Stimulated activated naive B cell treated with anti-CD40 and anti-IgM and Interleukin-4, amounts not matched to agents 10 μg/mL and 1 μg/mL and 100 μg/mL, for 72 hours (primary cell): Measurements from ENCODE around the gene RPS6KA1.
"Not testable (repeated sequence)": the region's sequence is repeated elsewhere in the genome, so short reads cannot be mapped to it uniquely, and the experiment has no call there.

Experiments
- ATAC-seq, 2 donors: fragments of 150-1000 bp; cut with Tn5 transposase; replicated peaks; 2 replicates each; pipeline ENCODE4 v1.10.0; 2021; ENCODE audit warnings: moderate library complexity in 1 of 2
- DNase-seq: peaks from one replicate; pipeline ENCODE4 v3.0.0; 2021
- H3K27ac Mint-ChIP-seq: one replicate; pipeline ENCODE4 v1.8.0; 2022; ENCODE audit warnings: mild to moderate bottlenecking, mixed read lengths
- H3K27me3 Mint-ChIP-seq, 2 donors: one replicate each; pipeline ENCODE4 v1.8.0; 2022; ENCODE audit warnings: mixed read lengths in 2 of 2
- H3K36me3 Mint-ChIP-seq, 2 donors: one replicate each; pipeline ENCODE4 v1.8.0; 2022; ENCODE audit warnings: mixed read lengths in 2 of 2, mild to moderate bottlenecking in 1 of 2
- H3K4me1 Mint-ChIP-seq, 2 donors: one replicate each; pipeline ENCODE4 v1.8.0; 2022; ENCODE audit warnings: mixed read lengths in 2 of 2, mild to moderate bottlenecking in 1 of 2
- H3K4me3 Mint-ChIP-seq, 2 donors: one replicate each; pipeline ENCODE4 v1.8.0; 2022; ENCODE audit warnings: mild to moderate bottlenecking in 2 of 2, mixed read lengths in 2 of 2, moderate library complexity in 1 of 2
- H3K9me3 Mint-ChIP-seq, 2 donors: one replicate each; pipeline ENCODE4 v1.8.0; 2022; ENCODE audit warnings: mixed read lengths in 2 of 2, mild to moderate bottlenecking in 1 of 2

Gene RPS6KA1

GRCh38 chr1:26580116-26580515, 50.6 kb downstream of the RPS6KA1 start:
- DNase-seq: no peak
- H3K36me3 Mint-ChIP-seq: peaks cover 13 to 22% of the 10 kb centered on the region in 2 donors
- H3K9me3 Mint-ChIP-seq: no peaks in the 10 kb centered on the region
- no peak for ATAC-seq
- no peak overlapping the region for H3K4me3 Mint-ChIP-seq
- no peaks in the 10 kb centered on the region for H3K27me3 Mint-ChIP-seq
- H3K4me1 Mint-ChIP-seq: peaks cover 47 to 69% of the 10 kb centered on the region in 2 donors
- H3K27ac Mint-ChIP-seq: peak overlapping the region; percentile 96

GRCh38 chr1:26581287-26581651, 51.7 kb downstream of the RPS6KA1 start:
- Mint-ChIP-seq H3K36me3 (peaks cover 2 to 13% of the 10 kb centered on the region in 2 donors), H3K4me3 (peak overlapping the region; percentile 38 to 49), H3K27ac (peak overlapping the region; percentile 96), H3K4me1 (peaks cover 42 to 60% of the 10 kb centered on the region in 2 donors), H3K27me3 (no peaks in the 10 kb centered on the region), H3K9me3 (no peaks in the 10 kb centered on the region)
- ATAC-seq (peak; percentile 18 to 20), DNase-seq (no peak)

DNA sequence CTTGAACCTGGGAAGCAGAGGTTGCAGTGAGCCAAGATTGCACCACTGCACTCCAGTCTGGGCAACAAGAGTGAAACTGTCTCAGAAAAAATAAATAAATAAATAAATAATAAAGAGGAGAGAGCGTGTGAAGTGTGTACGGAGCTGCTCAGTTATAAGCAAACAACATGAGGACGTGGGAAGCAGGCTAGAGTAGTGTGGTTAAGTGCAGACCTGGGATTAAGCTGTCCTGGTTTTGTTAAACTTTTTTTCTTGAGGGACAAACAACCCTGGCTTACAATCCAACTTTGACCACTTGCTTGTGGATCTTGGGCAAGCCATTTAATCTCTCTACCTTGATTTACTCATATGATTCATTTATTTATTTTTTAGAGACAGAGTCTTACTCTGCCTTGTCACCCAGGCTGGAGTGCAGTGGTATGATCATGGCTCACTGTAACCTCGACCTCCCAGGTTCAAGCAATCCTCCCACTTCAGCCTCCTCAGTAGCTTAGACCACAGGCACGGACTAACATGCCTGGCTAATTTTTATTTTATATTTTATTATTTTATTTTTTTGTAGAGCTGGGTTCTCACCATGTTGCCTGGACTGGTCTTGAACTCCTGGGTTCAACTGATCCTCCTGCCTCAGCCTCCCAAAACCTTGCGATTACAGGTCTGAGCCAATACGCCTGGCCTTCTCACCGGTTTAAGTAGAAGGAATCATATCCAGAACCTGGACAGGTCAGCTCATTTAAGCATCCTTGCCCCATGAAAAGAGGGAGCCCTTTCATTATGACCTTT, 52.7 kb downstream of the RPS6KA1 start:
- Mint-ChIP-seq H3K4me3 (peak overlapping the region in 1 of 2 donors; percentile 47), H3K36me3 (peaks cover 0 to 12% of the 10 kb centered on the region in 2 donors), H3K9me3 (no peaks in the 10 kb centered on the region), H3K27ac (peak overlapping the region; percentile 95), H3K27me3 (no peaks in the 10 kb centered on the region), H3K4me1 (peaks cover 39 to 58% of the 10 kb centered on the region in 2 donors)
- no peak for DNase-seq
- ATAC-seq: peak in 1 of 2 donors; percentile 5

DNA sequence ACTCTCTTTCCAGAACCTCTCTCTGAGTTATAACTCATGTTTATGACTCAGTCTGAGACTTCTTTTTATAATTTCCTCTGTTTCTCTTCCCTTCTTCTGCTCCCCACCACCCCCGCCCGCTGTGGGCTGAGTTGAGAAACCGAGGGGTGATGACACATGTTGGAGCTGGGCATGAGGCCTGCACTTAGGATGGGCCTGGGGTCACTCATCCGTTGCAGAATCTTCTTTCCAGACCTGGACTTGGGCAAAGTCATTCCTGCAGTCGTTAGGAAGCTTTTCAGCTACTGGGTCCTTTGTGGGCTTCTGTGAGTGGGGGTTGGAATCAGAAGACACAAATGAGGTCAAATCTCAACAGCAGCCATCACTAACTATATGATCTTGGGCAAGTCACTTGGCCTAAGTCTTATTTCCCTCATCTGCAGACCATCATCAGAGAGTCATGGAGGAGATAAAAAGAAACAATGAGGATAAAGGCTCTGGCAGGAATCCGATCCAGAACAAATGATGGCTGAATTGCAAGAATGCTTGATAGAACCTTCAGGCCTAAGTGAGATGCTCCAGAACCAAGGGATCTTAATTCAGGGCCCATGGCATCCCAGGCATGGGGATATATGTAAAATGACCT, 53.4 kb downstream of the RPS6KA1 start:
- H3K4me3 Mint-ChIP-seq: peak overlapping the region in 1 of 2 donors; percentile 47
- H3K27me3 Mint-ChIP-seq: no peaks in the 10 kb centered on the region
- DNase-seq (peak; percentile 59), ATAC-seq (peak; percentile 69 to 80)
- H3K27ac Mint-ChIP-seq: peak overlapping the region; percentile 95
- no peaks in the 10 kb centered on the region for H3K9me3 Mint-ChIP-seq
- peaks cover 0 to 7% of the 10 kb centered on the region in 2 donors for H3K36me3 Mint-ChIP-seq
- peaks cover 34 to 53% of the 10 kb centered on the region in 2 donors for H3K4me1 Mint-ChIP-seq

DNA sequence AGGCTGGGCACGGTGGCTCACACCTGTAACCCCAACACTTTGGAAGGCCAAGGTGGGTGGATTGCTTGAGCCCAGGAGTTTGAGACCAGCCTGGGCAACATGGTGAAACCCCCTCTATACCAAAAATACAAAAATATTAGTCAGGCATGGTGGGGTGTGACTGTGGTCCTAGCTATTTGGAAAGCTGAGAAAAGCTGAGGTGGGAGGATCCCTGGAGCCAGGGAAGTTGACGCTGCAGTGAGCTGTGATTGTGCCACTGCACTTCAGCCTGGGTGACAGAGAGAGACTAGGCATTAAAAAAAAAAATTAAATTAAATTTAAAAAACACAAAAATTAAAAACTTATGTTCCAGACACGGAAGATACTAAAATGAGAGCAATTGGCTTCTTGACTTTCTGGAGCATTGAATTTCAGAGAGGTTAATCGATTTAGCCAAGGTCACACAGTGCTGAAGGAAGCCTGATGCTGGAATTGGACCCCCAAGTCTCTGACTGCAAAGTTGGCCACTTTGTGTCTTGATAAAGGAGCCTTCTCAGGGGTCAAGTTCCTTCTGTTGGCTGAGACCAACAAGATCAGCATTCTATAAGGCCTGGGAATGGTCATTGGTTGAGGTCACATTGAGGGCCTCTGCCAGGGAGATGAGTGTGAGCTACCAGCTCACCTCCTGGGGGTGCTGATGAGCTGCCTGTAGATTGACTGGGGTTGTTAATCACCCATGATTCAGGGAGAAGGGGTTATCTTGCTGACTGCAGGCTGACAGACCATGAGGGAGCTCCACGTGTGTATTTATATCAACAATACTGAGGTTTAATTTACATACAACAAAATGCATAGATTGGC, 54.3 kb downstream of the RPS6KA1 start:
- Mint-ChIP-seq H3K9me3 (no peaks in the 10 kb centered on the region), H3K4me1 (peaks cover 31 to 44% of the 10 kb centered on the region in 2 donors), H3K36me3 (peaks cover 0 to 2% of the 10 kb centered on the region in 2 donors), H3K27ac (peak overlapping the region; percentile 95), H3K4me3 (no peak overlapping the region), H3K27me3 (no peaks in the 10 kb centered on the region)
- DNase-seq (no peak), ATAC-seq (no peak)

- not testable (repeated sequence) for H3K4me3 Mint-ChIP-seq, H3K27ac Mint-ChIP-seq, DNase-seq, ATAC-seq, H3K27me3 Mint-ChIP-seq, H3K36me3 Mint-ChIP-seq, H3K9me3 Mint-ChIP-seq
- peaks cover 27 to 38% of the 10 kb centered on the region in 2 donors for H3K4me1 Mint-ChIP-seq
Observed at GRCh38 chr1:26584588-26584987, 55.0 kb downstream of the RPS6KA1 start.

GRCh38 chr1:26585471-26585870, 55.9 kb downstream of the RPS6KA1 start:
- Mint-ChIP-seq H3K36me3 (peaks cover 0 to 2% of the 10 kb centered on the region in 2 donors), H3K4me3 (no peak overlapping the region), H3K27me3 (no peaks in the 10 kb centered on the region), H3K27ac (no peak overlapping the region), H3K4me1 (peaks cover 21 to 32% of the 10 kb centered on the region in 2 donors), H3K9me3 (no peaks in the 10 kb centered on the region)
- ATAC-seq: no peak
- DNase-seq: no peak

DNA sequence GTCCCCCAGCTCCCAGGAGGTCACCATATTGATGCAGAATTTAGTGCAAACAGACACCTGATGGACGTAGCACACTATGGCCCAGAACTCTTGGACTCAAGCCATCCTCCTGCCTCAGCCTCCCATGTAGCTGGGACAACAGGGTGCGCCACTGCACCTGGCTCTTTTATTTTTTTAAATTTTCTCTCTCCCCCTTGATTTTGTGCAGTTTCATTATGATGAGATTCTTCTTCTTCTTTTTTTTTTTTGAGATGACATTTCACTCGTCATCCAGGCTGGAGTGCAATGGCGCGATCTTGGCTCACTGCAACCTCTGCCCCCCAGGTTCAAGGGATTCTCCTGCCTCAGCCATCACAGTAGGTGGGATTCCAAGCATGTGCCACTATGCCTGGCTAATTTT, 63.8 kb downstream of the RPS6KA1 start:
- no peaks in the 10 kb centered on the region for H3K27me3 Mint-ChIP-seq
- DNase-seq (no peak), ATAC-seq (peak; percentile 46 to 51)
- no peak overlapping the region for H3K4me3 Mint-ChIP-seq
- no peaks in the 10 kb centered on the region for H3K36me3 Mint-ChIP-seq
- H3K4me1 Mint-ChIP-seq: peaks cover 5 to 12% of the 10 kb centered on the region in 2 donors
- H3K27ac Mint-ChIP-seq: peak overlapping the region; percentile 7
- no peaks in the 10 kb centered on the region for H3K9me3 Mint-ChIP-seq

GRCh38 chr1:26594593-26594992, 65.0 kb downstream of the RPS6KA1 start:
- not testable (repeated sequence) for H3K36me3 Mint-ChIP-seq, H3K4me3 Mint-ChIP-seq, H3K9me3 Mint-ChIP-seq, DNase-seq, ATAC-seq, H3K27me3 Mint-ChIP-seq, H3K27ac Mint-ChIP-seq
- peaks cover 5 to 12% of the 10 kb centered on the region in 2 donors for H3K4me1 Mint-ChIP-seq

DNA sequence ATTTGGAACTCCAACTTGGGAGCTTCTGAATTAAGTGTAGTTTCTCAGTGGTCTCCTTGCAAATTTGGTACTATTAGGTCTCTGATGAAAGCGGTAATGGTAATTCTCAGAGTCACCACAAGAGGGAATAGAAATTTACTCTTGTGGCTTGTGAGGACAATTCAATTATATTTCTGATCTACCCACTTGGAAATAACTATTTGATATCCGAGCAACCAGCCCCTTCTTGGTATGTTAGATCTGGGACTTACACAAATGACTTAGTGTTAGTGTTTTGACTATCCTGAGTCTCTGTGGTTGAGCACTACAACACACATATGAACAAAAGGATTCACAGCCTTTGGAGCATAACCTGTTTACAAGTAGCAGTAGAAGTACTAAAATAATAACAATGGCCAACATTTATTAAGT, 68.1 kb downstream of the RPS6KA1 start:
- Mint-ChIP-seq H3K27ac (no peak overlapping the region), H3K27me3 (no peaks in the 10 kb centered on the region), H3K4me1 (peaks cover 5 to 16% of the 10 kb centered on the region in 2 donors), H3K36me3 (no peaks in the 10 kb centered on the region), H3K9me3 (no peaks in the 10 kb centered on the region), H3K4me3 (no peak overlapping the region)
- DNase-seq (no peak), ATAC-seq (peak; percentile 69 to 71)

DNA sequence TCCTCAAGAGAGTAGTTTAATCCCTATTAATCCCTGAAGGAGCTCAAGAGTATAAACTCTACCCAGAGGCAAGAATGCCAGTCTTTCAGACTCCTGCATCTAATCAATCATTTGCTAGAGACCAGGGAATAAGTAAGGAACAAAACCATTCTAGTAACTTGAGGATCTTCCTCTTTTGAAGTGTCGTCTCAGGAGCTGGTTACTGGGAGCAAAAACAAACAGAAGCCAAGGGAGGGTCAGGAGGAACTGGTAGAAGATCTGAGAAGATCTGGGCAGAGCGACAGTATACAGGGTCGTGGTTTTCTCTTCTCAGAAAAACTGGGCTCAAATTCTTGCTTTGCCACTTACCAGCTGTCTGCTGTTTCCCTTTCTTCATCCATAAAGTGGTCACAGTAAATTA, 69.3 kb downstream of the RPS6KA1 start:
- Mint-ChIP-seq H3K27me3 (no peaks in the 10 kb centered on the region), H3K4me3 (no peak overlapping the region), H3K4me1 (peaks cover 3 to 10% of the 10 kb centered on the region in 2 donors), H3K9me3 (no peaks in the 10 kb centered on the region), H3K36me3 (no peaks in the 10 kb centered on the region), H3K27ac (no peak overlapping the region)
- DNase-seq: no peak
- no peak for ATAC-seq

- Mint-ChIP-seq H3K36me3 (no peaks in the 10 kb centered on the region), H3K27me3 (no peaks in the 10 kb centered on the region), H3K4me1 (peaks cover 2 to 9% of the 10 kb centered on the region in 2 donors), H3K4me3 (no peak overlapping the region), H3K9me3 (no peaks in the 10 kb centered on the region), H3K27ac (no peak overlapping the region)
- ATAC-seq: peak; percentile 42 to 46
- DNase-seq: no peak
Observed at GRCh38 chr1:26602378-26602959, 72.9 kb downstream of the RPS6KA1 start.

DNA sequence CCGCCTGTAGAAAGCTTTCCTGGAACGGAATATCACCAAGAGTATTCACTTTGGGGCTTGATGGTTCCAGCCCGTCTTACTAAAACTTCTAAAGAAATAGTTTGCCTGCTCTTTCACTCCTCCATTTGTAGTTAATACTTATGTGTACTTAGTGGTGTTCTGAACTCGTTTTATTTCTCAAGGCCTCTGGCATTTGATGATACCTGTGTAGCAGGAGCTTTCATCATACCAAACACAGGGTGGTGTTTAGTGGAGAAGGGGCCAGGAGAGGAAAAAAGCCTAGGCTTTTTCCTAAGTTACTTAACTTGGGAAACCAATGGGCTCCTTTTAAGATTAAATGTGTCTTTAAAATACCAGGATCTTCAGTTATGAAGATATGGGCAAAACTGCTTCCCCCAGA, 74.3 kb downstream of the RPS6KA1 start:
- Mint-ChIP-seq H3K27me3 (peaks cover 0 to 2% of the 10 kb centered on the region in 2 donors), H3K9me3 (no peaks in the 10 kb centered on the region), H3K27ac (no peak overlapping the region), H3K4me3 (no peak overlapping the region), H3K36me3 (no peaks in the 10 kb centered on the region), H3K4me1 (peaks cover 0 to 5% of the 10 kb centered on the region in 2 donors)
- ATAC-seq (no peak), DNase-seq (no peak)

GRCh38 chr1:26607186-26607585, 77.6 kb downstream of the RPS6KA1 start:
- Mint-ChIP-seq H3K4me3 (no peak overlapping the region), H3K27ac (no peak overlapping the region), H3K27me3 (peaks cover 0 to 4% of the 10 kb centered on the region in 2 donors), H3K9me3 (no peaks in the 10 kb centered on the region), H3K4me1 (peaks cover 0 to 5% of the 10 kb centered on the region in 2 donors), H3K36me3 (no peaks in the 10 kb centered on the region)
- DNase-seq (no peak), ATAC-seq (no peak)
